Nasal cavity respiratory epithelium epithelial cell of viscerocranial mucosa (primary cell): ENCODE results near the gene HAO1. TPM values are rescaled to one million over a fixed set of nuclear protein-coding genes. Genes with fewer than 3 reads are reported as not detected.

Source experiments
- total RNA-seq: library from RNA; depleted of rRNA; stranded (reverse); fragments of >200 nt; gene quantifications from 2 replicates; pipeline ENCODE4 v1.2.3, GENCODE V29; 2014

HAO1 gene
- not detected in 2 replicates for total RNA-seq

GRCh38 chr20:7940341-7940740 is at the start of gene HAO1:
HAO1 (minus strand) TSS chr20:7940458; CDS start chr20:7940422, 36 bp downstream.

Other genes starting within 250 kb of the HAO1 start
- gene TMX4, start 79.3 kb upstream of the HAO1 start, total RNA-seq: 10.6 and 13.1 TPM in 2 replicates
- 0.34 and 1.4 TPM in 2 replicates for gene PLCB1, start 191.8 kb upstream of the HAO1 start, total RNA-seq